Measurements from ENCODE around the gene TMEM143. TPM values are rescaled to one million over a fixed set of nuclear protein-coding genes. Genes with fewer than 3 reads are reported as not detected.
A peak's percentile ranks its signal among the peaks of the same experiment; 100 is the strongest.
"Not testable (repeated sequence)": the region's sequence is repeated elsewhere in the genome, so short reads cannot be mapped to it uniquely, and the experiment has no call there.

The TMEM143 gene
- polyA plus RNA-seq, 1 donor = 10.3 TPM

- peaks cover 9% of the 10 kb centered on the region for H3K4me1 ChIP-seq (ENCODE audit: control insufficient read depth, insufficient read depth, low read length)
- no peak for DNase-seq
- H3K27me3 ChIP-seq (ENCODE audit: control insufficient read depth, insufficient read depth, low read length) = no peaks in the 10 kb centered on the region
- H3K4me3 ChIP-seq (ENCODE audit: low read length) = no peak overlapping the region
- H3K27ac ChIP-seq (ENCODE audit: low read length) = no peak overlapping the region
- WGBS (ENCODE audit: insufficient coverage, low lambda C conversion rate) = no CpG with 5 or more reads among the region's 4 CpGs
- no peaks in the 10 kb centered on the region for H3K9me3 ChIP-seq (ENCODE audit: control insufficient read depth, low read depth, low read length)
- no peaks in the 10 kb centered on the region for H3K36me3 ChIP-seq (ENCODE audit: control insufficient read depth, insufficient read depth, low read length)
Observed at GRCh38 chr19:48372904-48373303, 9.2 kb upstream of the TMEM143 start.

- H3K27me3 ChIP-seq (ENCODE audit: control insufficient read depth, insufficient read depth, low read length); H3K4me3 ChIP-seq (ENCODE audit: low read length); H3K9me3 ChIP-seq (ENCODE audit: control insufficient read depth, low read depth, low read length); H3K27ac ChIP-seq (ENCODE audit: low read length); H3K4me1 ChIP-seq (ENCODE audit: control insufficient read depth, insufficient read depth, low read length); DNase-seq; H3K36me3 ChIP-seq (ENCODE audit: control insufficient read depth, insufficient read depth, low read length): not testable (repeated sequence)
- WGBS (ENCODE audit: insufficient coverage, low lambda C conversion rate) = no CpG with 5 or more reads among the region's 5 CpGs
Observed at GRCh38 chr19:48371771-48372170, 8.0 kb upstream of the TMEM143 start.

DNA sequence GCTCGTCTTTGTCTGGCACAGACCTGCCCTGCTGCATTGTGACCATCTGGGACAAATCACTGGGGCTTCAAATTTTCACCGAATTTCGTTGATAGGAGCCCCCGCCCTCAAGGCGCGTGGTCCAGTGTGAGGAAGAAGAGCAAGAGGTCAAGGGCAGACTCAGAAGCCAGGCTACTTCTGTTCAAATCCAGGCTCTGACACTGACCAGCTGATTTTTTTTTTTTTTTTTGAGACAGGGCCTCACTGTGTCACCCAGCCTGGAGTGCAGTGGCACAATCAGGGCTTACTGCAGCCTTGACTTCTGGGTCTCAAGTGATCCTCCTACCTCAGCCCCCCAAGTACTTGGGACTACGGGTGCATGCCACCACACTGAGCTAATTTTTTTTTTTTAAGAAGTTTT is 7.6 kb upstream of the TMEM143 start:
- Histone ChIP-seq H3K4me1 (ENCODE audit: control insufficient read depth, insufficient read depth, low read length) (peaks cover 9% of the 10 kb centered on the region), H3K27me3 (ENCODE audit: control insufficient read depth, insufficient read depth, low read length) (no peaks in the 10 kb centered on the region), H3K27ac (ENCODE audit: low read length) (no peak overlapping the region), H3K9me3 (ENCODE audit: control insufficient read depth, low read depth, low read length) (no peaks in the 10 kb centered on the region), H3K4me3 (ENCODE audit: low read length) (no peak overlapping the region), H3K36me3 (ENCODE audit: control insufficient read depth, insufficient read depth, low read length) (no peaks in the 10 kb centered on the region)
- WGBS (ENCODE audit: insufficient coverage, low lambda C conversion rate) = no CpG with 5 or more reads among the region's 7 CpGs
- no peak for DNase-seq

DNA sequence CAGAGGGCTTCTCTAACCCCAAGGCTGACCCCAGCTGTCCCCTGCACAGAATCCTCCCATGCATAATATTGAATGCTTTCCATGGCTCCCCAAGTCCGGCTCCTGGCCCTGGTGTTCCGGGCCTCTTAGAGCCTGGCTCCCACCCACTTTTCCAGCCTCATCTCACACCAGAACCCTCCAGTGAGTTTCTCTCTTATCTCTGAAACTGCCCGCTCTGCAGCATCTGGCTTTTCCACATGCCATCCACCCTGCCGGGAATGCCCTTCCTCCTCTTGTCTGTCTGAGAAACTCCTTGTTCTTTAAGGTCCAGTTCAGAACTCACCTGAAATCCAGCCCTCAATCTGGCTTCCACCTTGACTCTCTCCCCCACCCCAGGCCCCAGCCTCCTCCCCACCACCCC is 7.2 kb upstream of the TMEM143 start:
- no peak overlapping the region for H3K27ac ChIP-seq (ENCODE audit: low read length)
- H3K36me3 ChIP-seq (ENCODE audit: control insufficient read depth, insufficient read depth, low read length) = no peaks in the 10 kb centered on the region
- no peaks in the 10 kb centered on the region for H3K27me3 ChIP-seq (ENCODE audit: control insufficient read depth, insufficient read depth, low read length)
- no peaks in the 10 kb centered on the region for H3K9me3 ChIP-seq (ENCODE audit: control insufficient read depth, low read depth, low read length)
- WGBS (ENCODE audit: insufficient coverage, low lambda C conversion rate) = no CpG with 5 or more reads among the region's 4 CpGs
- H3K4me3 ChIP-seq (ENCODE audit: low read length) = no peak overlapping the region
- no peak for DNase-seq
- peaks cover 9% of the 10 kb centered on the region for H3K4me1 ChIP-seq (ENCODE audit: control insufficient read depth, insufficient read depth, low read length)

GRCh38 chr19:48368936-48369335 is 5.2 kb upstream of the TMEM143 start:
- WGBS (ENCODE audit: insufficient coverage, low lambda C conversion rate) = no CpG with 5 or more reads among the region's 14 CpGs
- no peak overlapping the region for H3K4me3 ChIP-seq (ENCODE audit: low read length)
- H3K27ac ChIP-seq (ENCODE audit: low read length) = peak overlapping the region; percentile 4
- H3K36me3 ChIP-seq (ENCODE audit: control insufficient read depth, insufficient read depth, low read length) = no peaks in the 10 kb centered on the region
- no peaks in the 10 kb centered on the region for H3K9me3 ChIP-seq (ENCODE audit: control insufficient read depth, low read depth, low read length)
- peak; percentile 62 to 87 for DNase-seq
- H3K4me1 ChIP-seq (ENCODE audit: control insufficient read depth, insufficient read depth, low read length) = peaks cover 15% of the 10 kb centered on the region
- H3K27me3 ChIP-seq (ENCODE audit: control insufficient read depth, insufficient read depth, low read length) = no peaks in the 10 kb centered on the region

- Histone ChIP-seq H3K27ac (ENCODE audit: low read length) (no peak overlapping the region), H3K9me3 (ENCODE audit: control insufficient read depth, low read depth, low read length) (no peaks in the 10 kb centered on the region), H3K4me1 (ENCODE audit: control insufficient read depth, insufficient read depth, low read length) (peaks cover 21% of the 10 kb centered on the region), H3K4me3 (ENCODE audit: low read length) (no peak overlapping the region), H3K36me3 (ENCODE audit: control insufficient read depth, insufficient read depth, low read length) (no peaks in the 10 kb centered on the region), H3K27me3 (ENCODE audit: control insufficient read depth, insufficient read depth, low read length) (no peaks in the 10 kb centered on the region)
- no peak for DNase-seq
- no CpG with 5 or more reads among the region's 5 CpGs for WGBS (ENCODE audit: insufficient coverage, low lambda C conversion rate)
Observed at GRCh38 chr19:48367855-48368254, 4.1 kb upstream of the TMEM143 start.

DNA sequence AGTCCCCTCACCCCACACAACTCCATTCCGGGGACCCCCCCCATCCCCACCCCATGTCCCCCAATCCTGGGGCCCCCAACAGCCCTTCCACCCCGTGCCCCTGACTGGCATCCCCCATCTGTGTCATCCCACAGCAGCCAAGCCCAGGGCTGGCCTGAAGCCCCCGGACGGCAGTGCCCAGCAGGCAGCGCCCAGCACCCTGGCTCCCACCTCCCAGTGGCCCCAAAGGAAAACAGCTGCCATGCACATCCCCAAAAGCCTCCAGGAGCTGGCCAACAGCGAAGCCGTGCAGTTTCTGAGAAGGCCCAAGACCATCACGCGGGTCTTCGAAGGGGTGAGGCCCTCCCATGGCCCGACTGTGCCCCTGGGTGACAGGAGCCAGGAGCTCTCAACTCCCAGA is 1.9 kb upstream of the TMEM143 start:
- no peak for DNase-seq
- Histone ChIP-seq H3K27ac (ENCODE audit: low read length) (no peak overlapping the region), H3K9me3 (ENCODE audit: control insufficient read depth, low read depth, low read length) (no peaks in the 10 kb centered on the region), H3K4me3 (ENCODE audit: low read length) (no peak overlapping the region), H3K27me3 (ENCODE audit: control insufficient read depth, insufficient read depth, low read length) (no peaks in the 10 kb centered on the region), H3K36me3 (ENCODE audit: control insufficient read depth, insufficient read depth, low read length) (no peaks in the 10 kb centered on the region), H3K4me1 (ENCODE audit: control insufficient read depth, insufficient read depth, low read length) (peaks cover 21% of the 10 kb centered on the region)
- no CpG with 5 or more reads among the region's 11 CpGs for WGBS (ENCODE audit: insufficient coverage, low lambda C conversion rate)

DNA sequence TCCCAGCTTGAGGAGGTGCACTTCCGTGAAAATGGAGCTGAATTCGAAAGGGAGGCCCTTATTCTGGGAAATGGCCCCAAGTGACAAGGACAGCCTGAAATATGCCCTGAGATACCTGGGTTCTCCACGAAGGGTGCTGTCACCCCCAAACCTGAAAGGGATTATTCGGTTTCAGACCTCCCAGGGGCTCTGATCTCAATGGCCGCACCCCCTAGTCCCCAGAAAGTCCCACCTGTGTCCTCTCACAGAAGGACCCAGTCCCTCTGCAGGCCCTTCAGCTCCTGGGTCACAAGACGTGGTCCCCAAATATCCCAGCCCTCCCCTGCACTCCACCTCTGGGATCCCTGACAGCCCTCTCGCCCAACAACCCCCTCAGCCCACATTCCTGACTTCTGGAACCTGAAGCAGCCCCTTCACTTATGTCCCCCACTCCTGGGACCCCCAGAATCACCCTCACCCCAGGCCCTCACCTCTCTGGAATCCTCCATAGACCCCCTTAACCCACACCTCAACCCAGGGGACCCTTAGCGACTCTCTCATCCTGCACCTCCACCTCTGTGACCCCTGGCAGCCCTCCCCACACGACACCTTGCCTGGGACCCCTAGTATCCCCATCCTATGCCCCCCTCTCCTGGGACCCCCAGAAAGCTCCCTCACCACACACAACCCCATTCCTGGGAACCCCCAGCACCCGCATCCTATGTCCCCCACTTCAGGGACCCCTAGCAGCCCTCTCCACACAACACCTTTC is 1.0 kb upstream of the TMEM143 start:
- no peaks in the 10 kb centered on the region for H3K36me3 ChIP-seq (ENCODE audit: control insufficient read depth, insufficient read depth, low read length)
- no peaks in the 10 kb centered on the region for H3K9me3 ChIP-seq (ENCODE audit: control insufficient read depth, low read depth, low read length)
- peak overlapping the region; percentile 74 for H3K4me3 ChIP-seq (ENCODE audit: low read length)
- WGBS (ENCODE audit: insufficient coverage, low lambda C conversion rate) = no CpG with 5 or more reads among the region's 10 CpGs
- H3K4me1 ChIP-seq (ENCODE audit: control insufficient read depth, insufficient read depth, low read length) = peaks cover 21% of the 10 kb centered on the region
- H3K27ac ChIP-seq (ENCODE audit: low read length) = peak overlapping the region; percentile 97
- H3K27me3 ChIP-seq (ENCODE audit: control insufficient read depth, insufficient read depth, low read length) = no peaks in the 10 kb centered on the region
- DNase-seq = no peak

- no peaks in the 10 kb centered on the region for H3K9me3 ChIP-seq (ENCODE audit: control insufficient read depth, low read depth, low read length)
- no peak for DNase-seq
- H3K27ac ChIP-seq (ENCODE audit: low read length) = peak overlapping the region; percentile 97
- no peaks in the 10 kb centered on the region for H3K36me3 ChIP-seq (ENCODE audit: control insufficient read depth, insufficient read depth, low read length)
- WGBS (ENCODE audit: insufficient coverage, low lambda C conversion rate) = no CpG with 5 or more reads among the region's 10 CpGs
- peak overlapping the region; percentile 74 for H3K4me3 ChIP-seq (ENCODE audit: low read length)
- peaks cover 12% of the 10 kb centered on the region for H3K4me1 ChIP-seq (ENCODE audit: control insufficient read depth, insufficient read depth, low read length)
- H3K27me3 ChIP-seq (ENCODE audit: control insufficient read depth, insufficient read depth, low read length) = no peaks in the 10 kb centered on the region
Observed at GRCh38 chr19:48363500-48363809, 285 bp downstream of the TMEM143 start.

DNA sequence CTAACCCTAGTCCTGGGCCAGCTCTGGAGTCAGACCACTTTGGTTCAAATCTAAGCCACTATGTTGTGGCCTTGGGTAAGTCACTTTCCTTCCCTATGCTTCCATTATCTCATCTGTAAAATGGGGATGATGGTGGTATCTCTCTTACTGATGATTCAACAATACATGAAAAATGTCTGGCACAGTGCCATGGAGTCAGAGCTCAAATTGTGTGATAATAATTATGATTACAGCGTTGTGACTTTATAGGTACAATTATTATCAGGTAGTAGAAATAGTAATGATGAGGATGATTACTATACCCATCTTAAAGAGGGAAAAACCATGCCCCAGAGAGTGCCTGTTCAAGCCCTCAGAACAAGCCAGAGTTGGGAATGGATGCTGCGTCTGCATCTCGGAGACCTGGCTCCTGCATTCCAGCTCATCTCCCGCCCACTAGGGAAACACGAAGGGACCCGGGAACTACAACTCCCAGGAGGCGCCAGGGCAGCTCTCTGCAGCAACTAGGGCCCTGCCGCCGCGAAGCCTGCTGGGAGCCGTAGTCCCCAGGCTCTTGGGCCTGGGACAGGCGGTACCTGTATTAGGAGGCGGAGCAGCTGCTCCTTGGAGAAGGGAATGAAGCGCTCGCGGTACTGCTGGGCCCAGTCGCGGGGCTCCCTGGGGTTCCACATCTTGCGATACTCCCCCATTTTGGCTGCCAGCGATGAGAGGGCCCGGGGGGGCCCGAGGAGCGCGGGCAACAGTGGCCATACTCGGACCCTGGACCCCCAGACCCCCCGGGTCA is 832 bp downstream of the TMEM143 start:
- H3K27me3 ChIP-seq (ENCODE audit: control insufficient read depth, insufficient read depth, low read length) = no peaks in the 10 kb centered on the region
- WGBS (ENCODE audit: insufficient coverage, low lambda C conversion rate) = 60% methylated on average over 1 of the region's 26 CpGs

More for the DNA sequence above, 832 bp downstream of the TMEM143 start:
- peak overlapping the region; percentile 74 for H3K4me3 ChIP-seq (ENCODE audit: low read length)
- peak; percentile 96 for DNase-seq
- no peaks in the 10 kb centered on the region for H3K36me3 ChIP-seq (ENCODE audit: control insufficient read depth, insufficient read depth, low read length)
- H3K9me3 ChIP-seq (ENCODE audit: control insufficient read depth, low read depth, low read length) = no peaks in the 10 kb centered on the region
- H3K27ac ChIP-seq (ENCODE audit: low read length) = peak overlapping the region; percentile 97
- H3K4me1 ChIP-seq (ENCODE audit: control insufficient read depth, insufficient read depth, low read length) = peaks cover 12% of the 10 kb centered on the region

All from large intestine (tissue), 3 donors.